HG02943 (cell line): ENCODE results near the gene CYP2S1.

Experiments
- ATAC-seq: cut with Tn5 transposase; IDR thresholded peaks from one replicate; pipeline ENCODE4 v1.9.1; 2021; ENCODE audit warnings: mild to moderate bottlenecking, low read depth, moderate library complexity; ENCODE audit not compliant: unreplicated experiment

Gene CYP2S1

DNA sequence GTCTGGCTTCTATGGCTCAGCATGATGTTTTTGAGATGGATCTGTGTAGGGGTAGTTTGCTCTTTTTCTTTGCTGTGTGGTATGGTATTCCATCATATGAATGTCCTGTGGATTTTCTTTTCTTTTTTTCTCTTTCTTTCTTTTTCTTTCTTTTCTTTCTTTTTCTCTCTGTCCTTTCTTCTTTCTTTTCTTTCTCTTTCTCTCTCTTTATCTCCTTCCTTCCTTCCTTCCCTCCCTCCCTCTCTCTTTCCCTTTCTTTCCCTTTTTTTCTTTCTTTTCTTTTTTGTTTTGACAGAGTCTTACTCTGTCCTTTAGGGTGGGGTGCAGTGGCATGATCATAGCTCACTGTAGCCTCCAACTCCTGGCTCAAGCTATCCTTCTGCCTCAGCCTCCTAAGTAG is 62.2 kb downstream of the CYP2S1 start:
- no peak for ATAC-seq
